Measurements from ENCODE around the gene XYLT1. TPM values are rescaled to one million over a fixed set of nuclear protein-coding genes. Genes with fewer than 3 reads are reported as not detected.

Gene XYLT1
- total and polyA plus RNA-seq, 2 of the 8 experiments (the other 6 are each of a cell fraction or from before 2014, with no cell fraction given) = 6.6 to 25.4 TPM

DNA sequence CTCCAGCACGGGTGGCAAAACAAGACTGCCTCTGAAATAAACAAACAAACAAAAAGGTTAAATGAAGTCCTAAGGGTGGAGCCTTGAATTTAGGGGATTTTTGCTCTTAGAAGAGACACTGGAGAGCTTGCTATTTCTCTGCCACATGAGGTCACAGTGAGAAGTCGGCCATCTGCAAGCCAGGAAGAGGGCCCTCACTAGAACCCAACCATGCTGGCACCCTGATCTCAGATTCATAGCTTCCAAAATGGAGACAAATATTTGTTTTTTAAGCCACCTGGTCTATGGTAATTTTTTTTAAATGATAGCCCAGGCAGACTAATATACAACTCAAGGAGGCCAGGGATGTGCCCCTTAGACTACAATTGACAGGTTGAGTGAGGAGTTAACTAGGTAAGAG is 255.5 kb downstream of the XYLT1 start:
- Histone ChIP-seq H2BK20ac (ENCODE audit: low read length) (no peak overlapping the region), H3K36me3 (ENCODE audit: control insufficient read depth in 2 of 4, insufficient read depth in 4 of 4, low read length in 3 of 4) (no peaks in the 10 kb centered on the region), H3K4me1 (replicated peaks in 1 of 4; ENCODE audit: control insufficient read depth in 3 of 4, insufficient read depth in 4 of 4, low read length in 3 of 4) (peaks cover 0 to 10% (median 6%) of the 10 kb centered on the region in 4 experiments; a peak in 4 of 7 replicates), H4K91ac (replicated peaks; ENCODE audit: insufficient read length, low read length) (no peak overlapping the region), H3K23me2 (ENCODE audit: low read depth, low read length) (no peaks in the 10 kb centered on the region), H3K9ac (replicated peaks in 1 of 4; ENCODE audit: extremely low read depth in 1 of 4, low read depth in 3 of 4, low read length in 3 of 4) (no peak overlapping the region), H3K79me1 (ENCODE audit: low read depth, low read length) (no peaks in the 10 kb centered on the region), H3K27ac (ENCODE audit: low read depth, low read length) (no peak overlapping the region), H4K5ac (ENCODE audit: insufficient read length, low read depth, low read length) (no peak overlapping the region), H2AK5ac (ENCODE audit: low read depth, low read length) (no peak overlapping the region), H2AFZ (ENCODE audit: low read length) (no peak overlapping the region), H3K4me2 (ENCODE audit: insufficient read depth in 1 of 2, low read depth in 2 of 2, low read length in 2 of 2) (no peak overlapping the region), H4K8ac (ENCODE audit: extremely low read depth, insufficient read depth, low read length) (no peak overlapping the region), H3K56ac (replicated peaks; ENCODE audit: insufficient read length, low read depth, low read length) (no peak overlapping the region), H3K18ac (ENCODE audit: extremely low read depth, low read length) (no peak overlapping the region), H3K79me2 (ENCODE audit: control insufficient read depth in 1 of 2, insufficient read depth in 2 of 2, low read length in 2 of 2) (no peaks in the 10 kb centered on the region), H2BK15ac (ENCODE audit: low read length) (no peak overlapping the region), H3K23ac (ENCODE audit: insufficient read length) (no peak overlapping the region), H2BK12ac (ENCODE audit: low read depth, low read length) (no peak overlapping the region), H3K4ac (replicated peaks; ENCODE audit: insufficient read length, low read depth, low read length) (no peak overlapping the region), H3K4me3 (ENCODE audit: extremely low read depth in 1 of 4, insufficient read depth in 2 of 4, low read depth in 3 of 4, low read length in 4 of 4) (no peak overlapping the region), H3K14ac (ENCODE audit: insufficient read length) (no peak overlapping the region), H3K9me3 (ENCODE audit: insufficient read depth in 2 of 2, low read depth in 1 of 2, low read length in 1 of 2) (peaks cover 2 to 4% of the 10 kb centered on the region in 2 experiments; a peak in 1 of 4 replicates), H2BK5ac (ENCODE audit: low read depth, low read length) (no peak overlapping the region), H2BK120ac (replicated peaks; ENCODE audit: low read depth, low read length) (no peak overlapping the region), H3K27me3 (replicated peaks in 1 of 4; ENCODE audit: control insufficient read depth in 3 of 4, extremely low read depth in 1 of 4, insufficient read depth in 3 of 4, low read length in 3 of 4) (no peaks in the 10 kb centered on the region), H4K20me1 (replicated peaks in 1 of 2; ENCODE audit: control insufficient read depth in 1 of 2, insufficient read depth in 2 of 2, low read length in 2 of 2) (no peaks in the 10 kb centered on the region)
- POLR2A ChIA-PET (ENCODE audit: partially characterized antibody) = no interaction called here
- DNase-seq (ENCODE audit: low read depth in 1 of 2, low spot score in 2 of 2) (no peak), FAIRE-seq (no peak)
- CTCF ChIA-PET (ENCODE audit: partially characterized antibody) = no interaction called here
- TF ChIP-seq SAP30 (IDR thresholded peaks at IDR 0.05; ENCODE audit: insufficient read depth, insufficient replicate concordance, low read length) (no peak), POLR2A (IDR thresholded peaks at IDR 0.05; ENCODE audit: control extremely low read depth in 1 of 2, low read depth in 2 of 2, low read length in 2 of 2) (no peak), EZH2 (IDR thresholded peaks at IDR 0.05; ENCODE audit: low read depth, low read length, severe bottlenecking) (no peak), YY1 (IDR thresholded peaks at IDR 0.05; ENCODE audit: low read depth, low read length) (no peak), ASH2L (IDR thresholded peaks at IDR 0.05; ENCODE audit: low read length) (no peak)
- WGBS, 2 experiments (ENCODE audit: extremely low coverage in 1 of 2, insufficient coverage in 1 of 2, insufficient read length in 1 of 2, insufficient replicate concordance in 2 of 2, low coverage in 1 of 2, low lambda C conversion rate in 2 of 2, missing lambda C conversion rate in 1 of 2) = 79% methylated on average over 2 of the region's 2 CpGs; no CpG with 5 or more reads in 1 of the 2 experiments

All from H1 (cell line).